Epithelial cell of proximal tubule (primary cell): ENCODE data around the gene AQP5. TPM values are rescaled to one million over a fixed set of nuclear protein-coding genes. Genes with fewer than 3 reads are reported as not detected.

Experiments
- DNase-seq: peaks from one replicate; pipeline ENCODE4 v3.0.0-alpha.2; 2011; ENCODE audit warnings: low read depth
- H3K4me3 ChIP-seq: 2 replicates; pipeline ENCODE4 v1.5.1; 2011; ENCODE audit warnings: low read depth, mild to moderate bottlenecking, low read length
- CTCF ChIP-seq: conservative IDR thresholded peaks from 2 replicates; pipeline ENCODE4 v1.5.1; 2012; ENCODE audit warnings: low read depth, mild to moderate bottlenecking, low read length
- total RNA-seq: library from RNA; depleted of rRNA; stranded (reverse); fragments of >200 nt; gene quantifications from 2 replicates; pipeline ENCODE4 v1.2.3, GENCODE V29; 2015

The AQP5 gene
- total RNA-seq, result 0.07 TPM in 1 of 2 replicates, not detected in the other

GRCh38 chr12:49961111-49961922, at the start of gene AQP5:
Gene AQP5 (plus strand): TSS chr12:49961872. CDS start chr12:49962018, 146 bp downstream.
- no peak for DNase-seq
- no peak for TF ChIP-seq CTCF
- no peak within 1 kb of the TSS for H3K4me3 ChIP-seq

- TF ChIP-seq CTCF, result no peak
- no peak for DNase-seq
- no peak overlapping the region for H3K4me3 ChIP-seq
These were observed 49.1 kb upstream of the AQP5 start for GRCh38 chr12:49912345-49913255.

DNA sequence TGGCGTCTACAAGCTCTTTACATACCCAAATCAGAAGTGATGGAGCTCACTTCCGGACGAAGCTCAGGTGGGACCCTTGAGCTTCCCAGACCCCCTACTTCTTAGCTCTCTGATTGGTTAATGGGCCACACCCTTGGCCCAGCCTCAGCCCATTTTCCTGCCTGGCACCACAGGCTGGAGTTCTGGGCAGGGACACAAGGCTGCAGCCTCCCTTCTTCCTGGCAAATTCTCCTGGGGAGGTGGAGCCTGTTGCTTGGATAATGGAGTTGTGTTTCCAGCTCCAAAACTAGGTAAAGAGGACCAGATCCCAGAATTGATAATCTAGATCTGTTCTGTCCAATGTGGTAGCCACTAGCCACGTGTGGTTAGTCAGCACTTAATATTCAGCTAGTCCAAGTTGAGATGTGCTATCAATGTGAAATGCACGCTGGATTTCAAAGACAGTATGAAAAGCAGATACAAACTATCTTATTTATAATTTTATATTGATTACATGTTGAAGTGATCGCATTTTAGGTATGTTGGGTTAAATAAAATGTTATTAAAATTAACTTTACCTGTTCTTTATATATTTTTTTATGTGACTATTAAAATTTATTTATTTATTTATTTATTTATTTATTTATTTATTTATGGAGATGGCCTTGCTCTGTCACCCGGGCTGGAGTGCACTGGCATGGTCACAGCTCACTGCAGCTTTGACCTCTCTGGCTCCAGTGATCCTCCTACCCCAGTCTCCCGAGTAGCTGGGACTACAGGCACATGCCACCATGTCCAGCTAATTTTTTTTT, 45.3 kb upstream of the AQP5 start:
- no peak for DNase-seq
- no peak for TF ChIP-seq CTCF

DNA sequence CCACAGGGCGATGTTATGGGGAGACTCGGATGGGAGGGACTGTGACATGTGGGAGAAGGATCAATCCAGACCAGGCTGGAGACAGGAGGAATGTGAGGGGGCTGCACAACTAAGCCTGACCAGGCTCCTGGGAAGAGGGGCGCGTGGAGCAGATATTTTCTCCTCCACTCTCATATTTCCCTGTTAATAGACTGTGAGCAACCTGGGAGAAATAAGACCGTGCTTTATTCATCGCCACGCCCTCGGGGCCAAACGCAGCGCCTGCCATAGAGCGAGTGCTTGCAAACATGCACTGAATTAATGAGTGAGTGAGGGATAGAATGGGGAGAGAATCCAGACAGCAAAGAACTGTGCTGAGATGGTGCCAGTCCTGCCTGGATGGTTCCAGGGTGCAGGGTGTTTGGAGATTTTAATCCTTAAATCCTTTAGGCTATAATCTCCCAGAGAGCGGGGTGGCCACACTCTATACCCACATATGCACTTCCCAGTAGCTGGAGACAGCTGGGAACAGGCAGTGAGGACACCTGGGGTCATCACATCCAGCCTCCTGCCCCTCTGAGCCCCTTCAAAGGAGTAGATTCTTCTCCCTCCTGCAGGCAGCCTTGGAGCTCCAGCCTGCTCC, 44.4 kb upstream of the AQP5 start:
- H3K4me3 ChIP-seq, result no peak overlapping the region
- TF ChIP-seq CTCF, result no peak
- DNase-seq, result no peak

More for the DNA sequence above, 45.3 kb upstream of the AQP5 start:
- H3K4me3 ChIP-seq, result no peak overlapping the region

DNA sequence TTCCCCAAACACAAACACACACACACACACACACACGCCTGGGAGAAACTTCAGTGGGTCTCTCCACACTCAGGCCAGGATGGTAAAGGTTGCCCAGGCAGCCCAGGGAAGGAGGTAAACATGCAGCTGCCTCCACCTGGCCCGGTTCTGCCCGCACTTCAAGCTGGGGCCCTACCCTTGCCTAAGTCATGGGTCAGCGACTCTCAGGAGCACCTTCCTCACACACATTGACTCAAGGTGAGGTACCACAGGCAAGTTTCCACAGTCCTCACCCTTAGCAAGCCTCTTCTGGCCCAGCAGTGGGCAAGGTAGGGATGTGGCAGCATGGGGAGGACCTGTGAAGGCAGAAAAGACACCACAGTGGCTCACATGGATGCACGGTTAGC, 43.9 kb upstream of the AQP5 start:
- no peak for TF ChIP-seq CTCF
- H3K4me3 ChIP-seq, result no peak overlapping the region
- DNase-seq, result no peak

- TF ChIP-seq CTCF, result no peak
- DNase-seq, result no peak
- no peak overlapping the region for H3K4me3 ChIP-seq
These were observed 41.3 kb upstream of the AQP5 start for GRCh38 chr12:49920241-49920914.
